Measurements from ENCODE around the gene NTMT2.
"Not testable (repeated sequence)": the region's sequence is repeated elsewhere in the genome, so short reads cannot be mapped to it uniquely, and the experiment has no call there.

NTMT2 gene

DNA sequence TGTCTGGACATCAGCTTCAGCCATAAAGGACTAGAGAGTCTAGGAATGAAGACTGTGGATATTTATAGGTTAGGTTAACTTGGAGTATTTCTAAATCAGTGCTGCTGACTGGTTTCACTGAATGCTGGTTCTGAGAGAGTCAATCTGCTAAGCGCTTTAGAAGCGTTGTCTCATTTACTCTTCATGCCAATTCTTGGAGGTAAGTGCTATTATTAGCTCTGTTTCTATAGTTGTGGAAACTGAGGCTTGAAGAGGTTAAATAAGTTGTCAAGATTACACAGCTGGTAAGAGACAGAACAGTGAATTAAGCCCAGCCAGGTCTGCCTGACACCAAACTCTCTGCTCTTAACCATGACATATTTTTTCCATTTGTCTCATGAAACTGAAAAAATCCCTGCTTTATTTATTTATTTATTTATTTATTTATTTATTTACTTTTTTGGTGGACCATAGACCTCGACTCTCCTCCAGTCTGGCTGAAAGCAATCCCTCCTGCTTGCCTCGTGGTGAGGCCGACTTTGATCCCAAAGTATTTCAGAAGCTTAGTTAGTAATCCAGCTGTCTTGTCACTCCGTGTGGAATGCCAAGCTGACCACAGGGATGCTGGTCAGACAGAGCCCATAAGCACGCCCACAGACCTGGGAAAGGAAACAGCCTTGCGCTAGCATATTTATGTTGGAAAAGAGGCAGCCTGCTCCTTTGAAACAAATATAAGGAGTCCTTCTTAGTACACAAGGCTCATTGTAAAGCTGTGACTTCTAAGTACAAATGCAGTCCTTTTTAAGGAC lies 16.9 kb downstream of the NTMT2 start:
- DNase-seq, result no peak

DNA sequence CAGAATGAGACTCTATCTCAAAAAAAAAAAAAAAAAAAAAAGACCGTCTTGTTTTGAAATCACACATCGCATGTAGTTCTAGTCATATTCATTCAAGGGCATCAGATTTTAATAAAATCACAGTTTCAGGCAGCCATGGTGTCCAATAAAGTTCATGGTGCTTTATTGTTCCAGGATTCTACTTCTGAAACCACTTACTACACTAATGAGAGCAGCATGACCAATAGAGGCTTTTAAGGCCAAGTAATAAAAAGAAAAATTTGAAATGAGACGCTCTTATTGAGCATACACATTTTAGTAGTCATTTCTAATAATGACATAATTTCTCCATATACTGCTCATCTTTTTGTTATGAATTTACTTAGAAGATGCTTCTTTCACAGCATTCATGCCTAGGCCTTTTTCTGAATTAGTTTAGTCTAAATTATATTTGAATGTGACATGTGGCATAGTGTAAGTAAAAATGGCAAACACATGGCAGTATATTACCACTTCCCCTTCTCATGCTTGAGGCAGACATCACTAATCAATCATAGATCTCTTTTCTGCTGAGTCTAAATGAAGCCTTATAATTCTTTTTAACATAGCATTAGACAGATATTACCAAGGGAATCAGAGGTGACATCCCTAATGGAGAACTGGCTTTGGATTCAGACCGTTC lies 18.5 kb downstream of the NTMT2 start:
- no peak for DNase-seq

DNA sequence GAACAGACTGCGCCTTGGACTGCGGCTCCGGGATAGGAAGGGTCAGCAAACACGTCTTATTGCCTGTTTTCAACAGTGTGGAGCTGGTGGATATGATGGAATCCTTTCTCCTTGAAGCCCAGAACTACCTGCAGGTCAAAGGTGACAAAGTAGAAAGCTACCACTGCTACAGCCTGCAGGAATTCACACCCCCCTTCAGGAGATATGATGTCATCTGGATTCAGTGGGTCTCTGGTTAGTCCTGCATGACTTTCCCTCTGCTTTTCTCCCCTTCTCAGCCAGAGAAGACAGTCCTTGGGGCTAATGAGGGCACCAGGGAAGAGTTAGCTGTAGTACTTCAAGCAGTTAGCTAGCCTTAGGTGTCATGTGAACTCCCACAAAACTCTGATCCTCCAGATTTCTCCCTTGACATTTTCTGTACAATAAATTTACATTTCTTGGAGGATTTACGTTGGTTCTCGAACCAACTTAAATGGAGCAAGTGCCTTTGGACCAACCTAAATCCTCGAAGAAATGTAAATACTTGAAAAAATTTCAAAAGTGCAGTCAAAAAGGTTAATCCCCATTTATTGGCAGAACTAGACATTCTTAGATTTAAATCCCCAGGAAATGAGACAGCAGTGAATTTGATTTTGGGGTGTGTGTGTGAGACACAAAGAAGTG lies 20.9 kb downstream of the NTMT2 start:
- no peak for DNase-seq

DNA sequence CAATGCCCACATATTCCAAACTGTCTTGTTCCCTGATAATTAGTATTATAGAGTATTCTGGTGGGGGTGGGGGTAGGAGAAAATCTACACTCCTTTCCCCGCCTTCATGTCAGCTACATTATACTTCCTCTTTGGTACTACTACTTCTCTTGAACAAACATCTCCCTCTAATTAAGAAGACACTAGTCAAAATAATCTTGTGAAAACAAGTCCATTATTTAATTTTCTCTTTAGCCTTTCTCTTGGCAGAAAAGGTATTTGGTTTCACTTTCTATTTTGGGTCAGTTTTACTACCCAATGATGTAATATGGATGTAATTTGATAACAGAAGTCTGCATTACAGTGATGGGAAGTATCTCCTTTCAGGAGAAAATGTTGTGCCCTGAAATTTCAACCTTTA lies 22.5 kb downstream of the NTMT2 start:
- DNase-seq, result no peak

DNA sequence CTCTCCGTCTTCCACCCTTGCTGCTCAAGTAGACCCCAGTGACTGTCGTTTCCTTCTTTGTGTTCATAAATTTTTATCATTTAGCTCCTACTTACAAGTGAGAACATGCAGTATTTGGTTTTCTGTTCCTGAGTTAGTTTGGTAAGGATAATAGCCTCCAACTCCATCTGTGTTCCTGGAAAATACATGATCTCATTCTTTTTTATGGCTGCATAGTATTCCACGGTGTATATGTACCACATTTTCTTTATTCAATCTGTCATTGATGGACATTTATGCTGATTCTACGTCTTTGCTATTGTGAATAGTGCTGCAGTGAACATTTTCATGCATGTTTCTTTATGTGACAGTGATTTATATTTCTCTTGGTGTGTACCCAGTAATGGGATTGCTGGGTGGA lies 24.8 kb downstream of the NTMT2 start:
- not testable (repeated sequence) for DNase-seq

DNA sequence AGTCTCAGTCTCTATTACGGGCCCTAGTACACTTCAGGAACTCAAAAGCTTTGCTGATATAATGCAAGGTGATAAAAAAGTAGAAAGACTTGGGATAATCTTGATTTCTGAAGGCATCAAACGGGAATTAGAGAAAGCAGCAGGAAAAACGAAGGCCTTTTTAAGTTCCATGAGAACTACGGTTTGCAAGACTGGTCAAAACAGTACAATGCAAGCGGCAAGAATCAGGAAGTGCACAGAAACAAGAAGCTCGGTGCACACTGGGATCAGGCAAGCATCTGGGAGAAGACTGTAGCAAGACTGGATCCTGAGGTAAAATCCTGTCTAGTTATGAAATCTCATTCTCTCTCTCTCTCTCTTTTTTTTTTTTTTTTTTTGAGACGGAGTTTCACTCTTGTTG lies 28.6 kb downstream of the NTMT2 start:
- DNase-seq, result no peak

DNA sequence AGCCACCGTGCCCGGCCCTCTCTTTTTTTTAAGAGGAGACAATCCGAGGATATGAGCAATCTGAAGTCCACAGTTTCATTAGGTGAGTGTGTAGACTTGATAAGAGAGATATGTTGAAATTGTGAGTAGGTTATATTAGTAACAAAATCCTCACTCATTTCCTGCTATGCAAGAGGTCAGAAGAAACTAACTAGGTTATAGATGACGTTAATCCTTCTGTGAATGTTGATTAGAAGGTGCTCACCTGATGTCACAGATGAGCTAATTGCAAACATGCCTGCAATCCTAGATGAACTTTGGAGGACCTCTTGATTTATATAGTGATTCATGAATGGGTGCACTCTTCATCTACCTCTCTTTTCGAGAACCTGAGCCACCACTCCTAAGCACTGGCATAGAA lies 29.3 kb downstream of the NTMT2 start:
- no peak for DNase-seq

DNA sequence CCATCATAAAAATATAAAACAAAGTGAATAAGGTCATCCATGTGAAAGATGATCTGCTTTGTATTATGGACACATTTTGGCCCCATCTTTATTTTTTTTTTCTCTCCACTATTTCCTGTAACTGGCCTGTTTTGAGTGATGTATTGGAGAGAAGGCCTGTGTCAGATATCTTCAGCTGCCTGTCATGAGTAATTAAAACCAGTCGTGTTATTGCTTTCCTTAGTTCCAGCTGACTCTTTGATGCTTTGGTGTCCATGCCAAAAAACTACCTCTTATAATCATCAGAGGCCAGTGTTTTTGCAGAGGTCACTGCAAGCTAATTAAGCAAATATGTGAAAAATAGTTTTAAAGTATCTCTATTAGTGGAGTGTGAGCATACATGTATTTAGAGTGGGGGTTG lies 29.7 kb downstream of the NTMT2 start:
- no peak for DNase-seq

DNA sequence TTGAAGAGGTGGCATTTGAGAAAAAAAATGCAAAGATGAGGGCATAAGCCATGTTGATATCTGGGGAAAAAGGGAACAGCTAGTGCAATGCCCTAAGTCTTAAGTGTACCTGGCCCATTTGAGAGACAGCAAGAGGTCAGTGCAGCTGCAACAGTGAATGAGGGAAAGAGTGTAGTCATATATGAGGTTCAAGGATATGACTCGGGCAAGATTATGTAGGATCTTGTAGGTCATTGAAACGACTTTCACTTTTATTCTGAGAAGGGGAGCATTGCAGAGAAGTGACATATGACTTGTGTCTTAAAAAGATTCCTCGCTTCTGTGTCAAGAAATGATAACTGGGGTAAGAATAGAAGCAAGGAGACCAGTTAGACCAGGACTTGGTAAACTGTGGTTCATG lies 31.0 kb downstream of the NTMT2 start:
- DNase-seq, result no peak

DNA sequence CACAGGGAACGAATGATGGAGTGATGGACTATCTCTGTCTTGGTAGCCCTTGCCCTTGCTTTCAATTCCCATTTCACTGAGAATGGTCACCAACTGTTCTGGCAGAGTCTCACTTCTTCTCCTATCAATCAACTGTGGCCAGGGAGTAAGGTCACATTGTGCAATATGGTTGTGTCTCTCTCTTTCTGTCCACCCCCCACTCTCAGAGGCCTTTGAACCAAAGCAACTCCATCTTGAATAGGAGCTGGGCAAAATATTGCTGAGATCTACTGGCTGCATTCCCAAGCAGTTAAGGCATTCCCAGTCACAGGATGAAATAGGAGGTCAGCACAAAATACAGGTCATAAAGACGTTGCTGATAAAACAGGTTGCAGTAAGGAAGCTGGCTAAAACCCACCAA lies 36.7 kb downstream of the NTMT2 start:
- no peak for DNase-seq

DNA sequence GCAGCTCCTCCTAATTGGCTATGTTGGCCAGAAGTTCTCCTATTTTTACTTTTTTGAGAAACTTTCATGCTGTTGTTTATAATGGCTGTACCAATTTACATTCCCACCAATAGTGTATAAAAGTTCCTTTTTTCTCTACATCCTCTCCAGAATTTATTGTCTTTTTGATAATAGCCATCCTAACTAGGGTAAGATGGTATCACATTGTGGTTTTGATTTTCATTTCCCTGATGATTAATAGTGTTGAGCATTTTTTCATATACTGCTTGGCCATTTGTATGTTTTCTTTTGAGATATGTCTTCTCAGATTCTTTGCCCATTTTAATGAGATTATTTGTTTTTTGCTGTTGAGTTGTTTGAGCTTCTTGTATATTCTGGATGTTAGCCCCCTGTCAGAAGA lies 46.8 kb downstream of the NTMT2 start:
- no peak for DNase-seq

DNA sequence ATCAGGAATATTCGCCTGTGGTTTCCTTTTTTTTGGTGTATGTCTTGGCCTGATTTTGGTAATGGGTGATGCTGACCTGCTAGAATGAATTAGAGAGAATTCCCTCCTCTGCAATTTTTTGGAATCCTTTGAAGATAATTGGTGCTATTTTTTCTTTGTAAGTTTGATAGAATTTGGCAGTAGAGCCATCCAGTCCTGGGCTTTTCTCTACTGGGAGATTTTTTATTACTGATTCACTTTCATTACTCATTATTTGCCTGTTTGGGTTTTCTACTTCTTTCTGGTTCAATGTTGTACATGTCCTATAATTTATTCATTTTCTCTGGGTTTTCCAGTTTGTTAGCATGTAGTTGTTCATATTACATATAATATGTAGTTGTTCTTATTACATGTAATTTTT lies 48.7 kb downstream of the NTMT2 start:
- no peak for DNase-seq

DNA sequence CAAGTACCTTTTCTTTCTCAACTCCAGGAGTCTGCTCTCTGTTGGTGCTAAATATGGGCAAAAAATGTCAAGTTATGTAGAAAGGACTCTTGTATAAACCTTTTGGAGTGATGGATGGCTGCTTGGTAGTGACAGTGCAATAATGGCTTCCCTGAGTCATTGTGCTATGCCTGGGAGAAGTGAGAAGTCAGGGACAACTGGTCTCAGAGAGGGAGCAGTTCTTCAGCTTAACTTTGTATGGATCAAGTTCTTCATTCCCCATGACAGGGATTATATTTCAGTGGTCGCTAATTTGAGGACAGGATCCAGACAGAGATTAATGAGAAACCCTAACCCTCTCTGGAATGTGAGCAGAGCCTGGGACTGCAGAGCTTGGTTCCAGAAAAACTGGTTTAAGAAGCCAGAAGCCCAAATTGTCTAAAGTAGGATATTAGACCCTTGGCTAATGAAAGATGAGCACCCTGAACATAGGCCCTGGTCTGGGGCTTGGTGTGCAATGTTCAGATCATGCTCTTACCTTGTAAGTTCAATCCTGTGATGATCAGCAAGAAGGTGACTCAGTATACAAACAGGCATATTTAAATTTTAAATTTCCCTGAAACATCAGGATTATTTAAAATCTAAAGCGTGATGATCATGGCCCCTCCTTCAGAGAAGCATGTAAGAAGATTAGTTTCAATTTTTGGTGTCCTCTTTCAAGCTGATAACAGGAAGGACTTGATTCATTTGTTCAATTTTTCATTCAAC lies 50.9 kb downstream of the NTMT2 start:
- no peak for DNase-seq

DNA sequence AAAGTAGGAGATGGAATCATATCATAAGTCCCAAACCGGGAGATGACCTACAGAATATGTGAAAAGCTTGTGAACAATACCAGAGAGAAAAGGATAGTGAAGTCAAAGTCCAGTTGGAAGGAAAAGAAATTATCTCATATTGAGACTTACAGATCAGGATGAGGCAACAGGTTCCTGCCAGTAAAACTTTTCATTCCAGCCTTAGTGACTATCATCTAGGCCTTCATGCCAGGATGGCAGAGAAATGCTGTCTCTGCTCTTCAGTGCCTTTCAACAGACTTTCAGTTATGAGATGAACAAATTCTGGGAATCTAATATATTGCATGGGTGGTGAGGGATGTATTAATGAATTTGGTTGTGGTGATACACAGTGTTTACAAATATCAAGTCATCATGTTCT lies 52.3 kb downstream of the NTMT2 start:
- no peak for DNase-seq

DNA sequence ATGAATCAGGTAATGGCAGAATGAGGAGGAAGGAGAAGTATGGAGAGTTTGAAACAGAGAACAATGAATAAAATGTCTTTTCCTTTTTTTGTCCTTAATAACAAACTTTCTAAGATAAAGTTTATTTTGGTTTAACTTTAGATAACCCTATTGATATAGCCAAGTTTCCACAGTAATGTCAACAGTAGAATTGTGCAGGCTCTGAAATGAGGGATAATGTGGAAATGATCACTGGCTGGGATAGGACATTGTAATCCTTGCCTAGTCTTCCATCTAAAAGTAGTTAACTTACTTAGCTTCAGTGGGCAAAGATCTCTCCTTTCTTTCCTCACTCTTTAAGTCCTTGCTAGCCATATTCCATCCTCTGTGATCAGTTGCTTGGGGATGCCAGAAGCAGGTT lies 52.8 kb downstream of the NTMT2 start:
- DNase-seq, result no peak

DNA sequence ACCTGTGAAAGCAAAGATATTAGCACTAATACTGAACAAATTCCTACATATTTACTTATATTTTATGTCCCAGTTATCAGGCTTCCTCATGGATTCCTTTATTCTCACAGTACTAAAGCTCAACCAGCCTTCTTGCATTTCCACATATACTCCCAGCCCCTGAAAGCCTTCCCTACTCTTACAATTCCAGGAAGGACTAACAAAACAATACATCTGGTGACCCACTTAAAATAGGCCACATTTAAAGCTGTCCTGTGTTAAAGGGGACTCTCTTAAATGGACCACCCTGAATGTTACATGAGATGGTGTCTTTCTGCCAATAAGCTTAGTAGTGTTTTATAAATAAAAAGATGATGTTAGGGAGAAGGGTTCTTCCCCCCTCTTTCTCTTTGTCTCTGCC lies 54.4 kb downstream of the NTMT2 start:
- no peak for DNase-seq

DNA sequence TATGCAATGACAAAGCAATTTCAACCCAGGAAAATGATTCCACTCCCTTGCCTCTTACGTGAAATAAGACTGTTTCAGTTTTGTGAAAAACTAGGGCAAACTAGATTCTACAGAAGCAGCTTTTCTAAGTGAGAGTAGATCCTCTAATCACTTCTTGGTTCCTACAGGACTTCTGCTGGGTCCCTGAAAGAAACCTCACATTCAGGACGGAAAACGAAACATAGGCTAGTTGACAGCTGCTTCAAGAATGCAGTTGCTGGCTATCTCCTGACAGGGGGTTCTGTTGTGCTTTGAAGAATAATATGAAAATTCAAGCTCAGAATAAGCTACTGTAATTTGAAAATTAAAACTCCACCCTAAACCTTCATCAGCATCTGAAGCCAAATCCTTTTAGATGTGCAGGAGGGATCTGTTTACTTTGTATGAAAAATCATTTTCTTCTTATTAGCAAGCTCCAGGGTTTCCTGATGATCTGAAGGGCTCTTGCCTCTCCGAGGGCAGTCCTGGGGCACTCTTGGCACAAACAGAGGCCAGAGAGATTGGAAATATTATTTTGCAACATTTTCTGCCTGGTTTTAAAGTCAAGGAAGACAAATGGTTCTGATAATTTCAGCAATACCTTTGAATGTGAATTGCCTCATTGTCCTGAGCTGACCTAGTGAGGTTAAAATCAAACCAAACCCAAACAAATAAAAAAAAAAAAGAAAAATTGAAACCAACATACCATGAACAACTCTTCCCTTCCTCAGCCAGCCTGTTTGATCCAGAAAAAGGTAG lies 55.0 kb downstream of the NTMT2 start:
- no peak for DNase-seq

DNA sequence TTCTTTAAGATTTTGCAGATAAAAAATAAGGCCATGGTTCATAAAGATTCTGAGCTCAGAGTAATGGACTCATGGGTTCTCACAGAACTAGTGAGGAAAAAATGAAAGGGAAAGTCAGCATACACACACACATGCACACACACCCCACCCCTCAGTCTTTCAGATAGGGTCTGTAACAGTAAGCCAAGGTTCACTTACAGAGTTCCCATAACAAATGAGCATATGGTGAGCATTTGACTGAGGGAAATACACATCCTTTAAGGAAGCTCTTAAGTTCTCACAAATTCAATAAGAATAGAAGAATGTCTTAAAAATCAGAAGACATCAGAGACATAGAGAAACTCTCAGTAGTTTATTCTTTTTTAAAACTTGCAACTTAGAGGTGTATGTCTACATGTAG lies 57.9 kb downstream of the NTMT2 start:
- DNase-seq, result no peak

DNA sequence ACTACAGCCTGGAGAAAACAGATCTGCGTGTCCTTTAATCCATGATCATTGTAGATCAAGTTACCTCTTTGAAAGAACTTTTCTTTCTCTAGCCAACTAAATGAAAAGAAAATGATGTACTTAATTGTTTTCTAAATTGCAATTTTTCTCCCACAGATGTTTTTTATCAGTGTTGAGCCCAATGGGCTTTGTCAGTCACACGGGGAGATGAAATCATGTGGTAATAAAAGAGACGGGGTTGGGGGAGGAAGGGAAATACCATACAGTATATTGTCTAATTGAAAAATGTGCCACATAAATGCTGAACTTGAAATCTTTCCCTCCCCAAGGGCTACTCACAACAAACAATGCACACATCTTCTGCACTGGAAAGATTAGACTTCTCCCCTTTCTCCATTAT lies 58.4 kb downstream of the NTMT2 start:
- no peak for DNase-seq

DNA sequence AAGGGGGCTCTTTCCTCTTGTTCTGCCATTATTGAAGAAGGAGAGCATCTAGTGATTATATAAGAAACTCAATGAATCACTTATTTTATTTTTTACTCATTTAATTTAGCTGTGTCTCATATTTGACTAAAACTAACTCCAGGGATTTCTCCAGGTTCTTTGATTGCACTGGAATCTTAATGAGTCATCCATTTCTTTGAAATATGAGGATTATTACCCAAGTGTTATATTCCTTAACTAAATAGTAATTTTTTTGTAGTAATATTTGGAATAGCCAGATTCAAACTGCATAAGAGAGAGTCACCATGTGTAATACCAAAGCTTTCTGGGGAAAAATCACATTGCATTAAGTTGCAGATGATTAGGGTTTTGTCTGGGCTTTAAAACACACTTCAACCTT lies 59.5 kb downstream of the NTMT2 start:
- no peak for DNase-seq

DNA sequence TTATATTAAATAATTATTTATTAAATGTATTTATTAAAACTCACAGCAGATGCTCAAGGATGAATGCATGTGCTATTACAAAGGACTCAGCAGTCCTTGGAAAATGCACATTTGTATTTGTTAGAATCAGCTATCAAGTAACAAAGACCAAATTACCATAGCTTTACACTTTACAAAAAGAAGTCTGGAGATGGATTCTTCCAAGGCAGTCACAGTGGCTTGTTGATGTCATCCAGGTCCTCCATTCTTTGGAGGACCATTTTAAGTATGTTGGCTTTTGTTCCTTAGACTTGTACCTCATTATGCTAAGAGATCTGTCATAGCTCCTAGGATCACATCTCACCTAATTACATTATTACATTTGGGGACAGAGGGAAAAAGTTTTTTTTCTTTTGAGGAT lies 63.4 kb downstream of the NTMT2 start:
- DNase-seq, result no peak

DNA sequence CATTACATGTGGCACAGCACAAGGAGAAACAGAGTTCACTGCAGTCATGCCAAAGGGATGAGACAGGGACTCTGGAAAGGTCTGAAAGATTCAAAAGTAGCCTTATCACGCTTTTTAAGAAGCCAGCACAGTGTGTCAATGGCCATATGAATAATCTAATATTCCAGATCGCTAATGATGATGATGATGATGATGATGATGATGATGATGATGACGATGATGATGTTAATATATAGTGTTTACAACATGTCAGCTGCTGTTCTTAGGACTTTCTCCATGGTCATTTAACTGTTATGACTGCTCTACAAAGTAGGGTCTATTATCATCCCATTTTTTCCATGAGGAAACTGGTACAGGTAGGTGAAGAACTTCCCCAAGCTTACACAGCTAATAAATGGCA lies 64.4 kb downstream of the NTMT2 start:
- no peak for DNase-seq

DNA sequence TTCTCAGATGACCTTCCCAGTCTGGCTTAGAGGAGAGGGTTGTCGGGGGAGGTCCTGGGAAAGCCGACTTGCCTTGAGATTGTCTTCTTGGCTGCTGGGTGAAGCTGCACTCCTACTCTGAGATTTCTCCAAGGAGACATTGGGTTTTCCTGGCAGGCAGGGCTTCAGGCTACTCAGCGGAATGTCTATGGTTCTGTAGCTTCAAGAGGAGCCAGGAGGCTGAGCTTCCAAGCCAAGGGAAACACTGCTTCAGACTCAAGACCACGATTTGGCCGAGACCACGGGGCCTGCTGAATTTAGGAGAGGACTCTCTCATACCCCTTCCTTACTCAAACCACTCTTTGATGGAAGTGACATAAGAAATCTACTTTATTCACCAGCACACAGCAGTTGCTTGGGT lies 67.8 kb downstream of the NTMT2 start:
- no peak for DNase-seq

Data from activated CD4-positive, alpha-beta T cell treated with anti-CD3 and anti-CD28 coated beads, Interleukin-2, amount 50 U/mL, for 1 hour (primary cell).